ENCODE results near the gene PPARGC1A. TPM values are rescaled to one million over a fixed set of nuclear protein-coding genes. Genes with fewer than 3 reads are reported as not detected.

PPARGC1A gene
- total and polyA plus RNA-seq, 2 of the 13 experiments (the other 11 are each of a cell fraction or from before 2014, with no cell fraction given) = 20.7 to 37.3 TPM

GRCh38 chr4:23805450-23805851 is 84.4 kb downstream of the PPARGC1A start:
- ChIA-PET POLR2A (no interaction called here), CTCF (ENCODE audit: low intra/inter-chr PET ratio, low total read pairs) (no interaction called here)
- Histone ChIP-seq H3K79me2 (ENCODE audit: insufficient read depth, low read length) (no peaks in the 10 kb centered on the region), H2AFZ (ENCODE audit: low read length) (no peak overlapping the region), H3K9me3 (ENCODE audit: low read length) (no peaks in the 10 kb centered on the region), H3K36me3 (replicated peaks in 1 of 2; ENCODE audit: control insufficient read depth in 1 of 2, insufficient read depth in 2 of 2, low read length in 2 of 2) (peaks cover 6 to 61% of the 10 kb centered on the region in 2 experiments), H4K20me1 (ENCODE audit: insufficient read depth, low read length) (no peaks in the 10 kb centered on the region), H3K4me1 (ENCODE audit: insufficient read depth, low read length) (no peaks in the 10 kb centered on the region), H3K4me2 (ENCODE audit: low read depth, low read length) (no peak overlapping the region), H3K27me3 (ENCODE audit: control insufficient read depth in 1 of 2, insufficient read depth in 2 of 2, low read length in 2 of 2) (no peaks in the 10 kb centered on the region), H3K9ac (ENCODE audit: insufficient read depth, low read depth, low read length) (no peak overlapping the region), H3K4me3 (replicated peaks in 1 of 3; ENCODE audit: insufficient read depth in 1 of 3, low read depth in 2 of 3, low read length in 3 of 3) (no peak overlapping the region), H3K27ac (ENCODE audit: extremely low read length, insufficient read depth, low read length) (no peak overlapping the region)
- TF ChIP-seq CEBPG (CRISPR knock-in tag; IDR thresholded peaks at IDR 0.05) (no peak), ZSCAN12 (CRISPR knock-in tag; IDR thresholded peaks at IDR 0.05) (no peak), TRIM22 (IDR thresholded peaks at IDR 0.05) (no peak), ZBTB43 (CRISPR knock-in tag; conservative IDR thresholded peaks at IDR 0.05) (no peak)
- DNase-seq (ENCODE audit: low spot score) (no peak), ATAC-seq (no peak), FAIRE-seq (no peak)
- in situ Hi-C loops (cut with HindIII; ENCODE audit: extremely low pct_ligation_motif_present, low pct_unique_long_range_greater_than_20kb) (no loop called here), intact Hi-C loops (cut with micrococcal nuclease; ENCODE audit: unreplicated experiment) (no loop called here)
- WGBS (ENCODE audit: low lambda C conversion rate) = 96% methylated on average over 5 of the region's 5 CpGs
- BruUV-seq (replicated peaks) = no TSS peak

- ATAC-seq = no peak
- Histone ChIP-seq H3K27ac (ENCODE audit: extremely low read length, insufficient read depth, low read length) (no peak overlapping the region), H3K27me3 (ENCODE audit: control insufficient read depth in 1 of 2, insufficient read depth in 2 of 2, low read length in 2 of 2) (no peaks in the 10 kb centered on the region), H3K9me3 (ENCODE audit: low read length) (no peaks in the 10 kb centered on the region), H3K9ac (ENCODE audit: insufficient read depth, low read depth, low read length) (no peak overlapping the region), H3K36me3 (replicated peaks in 1 of 2; ENCODE audit: control insufficient read depth in 1 of 2, insufficient read depth in 2 of 2, low read length in 2 of 2) (peaks cover 0 to 4% of the 10 kb centered on the region in 2 experiments; a peak in 1 of 5 replicates), H3K79me2 (ENCODE audit: insufficient read depth, low read length) (no peaks in the 10 kb centered on the region), H4K20me1 (ENCODE audit: insufficient read depth, low read length) (no peaks in the 10 kb centered on the region), H2AFZ (ENCODE audit: low read length) (no peak overlapping the region), H3K4me3 (replicated peaks in 1 of 3; ENCODE audit: insufficient read depth in 1 of 3, low read depth in 2 of 3, low read length in 3 of 3) (no peak overlapping the region), H3K4me1 (ENCODE audit: insufficient read depth, low read length) (peaks cover 32% of the 10 kb centered on the region), H3K4me2 (ENCODE audit: low read depth, low read length) (no peak overlapping the region)
- WGBS (ENCODE audit: low lambda C conversion rate) = 82% methylated on average over 5 of the region's 5 CpGs
- POLR2A ChIA-PET = interaction anchor here (1.5 kb wide), 1 partner anchor 101 kb away, joined by 5 read pairs; the partner anchor contains the start of gene PPARGC1A
- peak; percentile 50 for TF ChIP-seq USF2 (IDR thresholded peaks at IDR 0.05; ENCODE audit: low read depth, low read length)
- TF ChIP-seq USF2 (CRISPR knock-in tag; IDR thresholded peaks at IDR 0.05; ENCODE audit: borderline replicate concordance) = no peak; the same call in 1 of the 2 replicates
- TF ChIP-seq ZNF670 (CRISPR knock-in tag; IDR thresholded peaks at IDR 0.05; ENCODE audit: borderline replicate concordance) = no peak
- TF ChIP-seq HOMEZ (CRISPR knock-in tag; IDR thresholded peaks at IDR 0.05; ENCODE audit: low read depth) = peak; percentile 45; the same call in 1 of the 2 replicates
- in situ Hi-C loops (cut with HindIII; ENCODE audit: extremely low pct_ligation_motif_present, low pct_unique_long_range_greater_than_20kb) (no loop called here), intact Hi-C loops (cut with micrococcal nuclease; ENCODE audit: unreplicated experiment) (loop anchor here (2.0 to 10.0 kb wide), 2 partner anchors 23 to 95 kb away; no protein-coding TSS in a partner anchor)
- DNase-seq (ENCODE audit: low spot score) = peak; percentile 28
- CTCF ChIA-PET (ENCODE audit: low intra/inter-chr PET ratio, low total read pairs) = no interaction called here
- BruUV-seq (replicated peaks) = no TSS peak
- no peak for FAIRE-seq
Measured at GRCh38 chr4:23789762-23790161, 100.1 kb downstream of the PPARGC1A start.

Measured in HepG2 (cell line).